COR-L47 (cell line): ENCODE results near the gene STMP1.

Experiments
- DNase-seq: peaks from one replicate; lab custom pipeline; 2025; lab: John Stamatoyannopoulos, UW

STMP1 gene

GRCh38 chr7:135697276-135698049, 35.1 kb downstream of the STMP1 start:
- DNase-seq, result no peak

GRCh38 chr7:135704074-135704473, 41.8 kb downstream of the STMP1 start:
- DNase-seq, result no peak

DNA sequence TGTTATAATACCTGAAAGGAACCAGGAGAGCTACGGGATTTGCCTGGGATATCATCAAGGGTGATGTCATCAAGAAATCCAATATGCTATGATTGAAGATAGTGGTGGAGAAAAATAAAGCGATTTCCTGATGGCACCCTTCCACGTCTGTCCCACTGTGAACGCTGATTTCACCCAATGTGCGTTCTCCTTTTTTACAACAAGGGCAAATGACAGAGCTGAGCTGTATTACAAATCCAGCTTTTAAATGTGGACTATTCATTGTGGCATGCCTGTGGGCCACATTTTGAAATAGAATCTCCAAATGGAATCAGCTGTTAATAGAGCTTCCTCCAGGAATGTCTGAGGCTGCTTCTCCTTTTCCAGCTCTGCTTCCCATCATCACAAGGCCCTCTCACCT, 42.4 kb downstream of the STMP1 start:
- DNase-seq, result no peak

DNA sequence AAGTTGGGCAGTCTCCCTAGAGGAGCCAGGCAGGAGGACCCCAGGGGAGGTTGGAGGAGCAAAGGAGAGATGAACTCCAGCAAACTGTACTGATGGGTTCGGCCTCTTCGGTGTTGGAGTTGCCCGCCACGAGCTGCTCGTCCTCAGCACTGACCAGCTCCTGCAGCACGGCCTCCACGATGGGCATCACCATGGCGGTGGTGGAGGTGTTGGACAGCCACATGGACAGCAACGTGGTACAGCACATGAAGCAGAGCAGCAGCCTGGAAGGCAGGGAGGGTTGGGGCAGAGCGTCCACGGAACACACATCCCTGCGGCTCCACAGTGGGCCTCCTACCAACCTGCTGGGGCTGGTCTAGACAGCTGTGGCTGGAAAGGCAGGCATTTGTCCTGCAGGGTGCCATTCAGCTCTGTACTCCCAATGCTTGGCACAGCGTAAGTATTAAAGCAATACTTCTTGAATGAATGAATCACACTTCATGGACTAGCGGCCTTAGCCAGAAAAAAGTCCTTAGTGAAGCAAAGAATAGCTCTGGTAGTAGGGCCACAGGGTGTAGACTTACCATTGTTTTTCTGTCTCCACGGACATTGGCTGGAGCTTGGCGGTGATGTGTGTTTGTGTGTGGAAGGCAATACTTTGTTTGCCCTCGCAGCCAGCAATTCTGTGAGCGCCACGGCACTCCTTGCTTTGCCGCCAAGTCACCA, 43.9 kb downstream of the STMP1 start:
- no peak for DNase-seq

DNA sequence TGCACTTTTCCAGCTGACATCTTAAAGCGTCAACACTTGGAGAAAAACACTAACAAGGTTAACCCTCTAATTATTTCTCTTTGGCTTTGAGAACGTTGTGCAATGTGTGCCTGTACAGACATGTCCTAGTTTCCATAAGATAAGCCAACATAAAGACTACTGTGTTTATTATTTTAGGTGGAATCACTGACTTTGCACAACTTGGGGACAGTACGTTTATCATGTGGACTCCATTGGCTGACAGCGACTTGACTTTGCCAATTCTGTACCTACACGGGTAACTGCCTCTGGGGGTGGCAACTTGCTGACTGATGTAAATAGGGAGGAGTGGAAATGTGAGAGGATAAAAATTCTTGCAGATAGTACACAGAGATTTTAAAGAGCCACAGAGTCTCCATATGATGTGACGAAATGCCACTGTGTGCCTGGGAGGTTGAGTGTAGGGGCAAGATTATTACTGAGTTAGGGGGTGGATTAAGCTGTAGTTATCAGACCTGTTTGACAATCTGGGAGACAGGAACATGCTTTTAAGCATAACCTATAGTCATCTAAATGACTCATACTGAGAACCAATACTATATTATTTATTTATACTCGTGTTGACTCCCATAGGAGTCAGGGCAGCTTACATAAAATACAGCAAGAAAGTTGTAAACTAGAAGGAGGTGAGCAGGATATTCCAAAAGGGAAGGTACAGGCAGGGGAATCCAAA, 44.7 kb downstream of the STMP1 start:
- DNase-seq, result no peak

- no peak for DNase-seq
Observed at GRCh38 chr7:135707570-135707966, 45.3 kb downstream of the STMP1 start.

DNA sequence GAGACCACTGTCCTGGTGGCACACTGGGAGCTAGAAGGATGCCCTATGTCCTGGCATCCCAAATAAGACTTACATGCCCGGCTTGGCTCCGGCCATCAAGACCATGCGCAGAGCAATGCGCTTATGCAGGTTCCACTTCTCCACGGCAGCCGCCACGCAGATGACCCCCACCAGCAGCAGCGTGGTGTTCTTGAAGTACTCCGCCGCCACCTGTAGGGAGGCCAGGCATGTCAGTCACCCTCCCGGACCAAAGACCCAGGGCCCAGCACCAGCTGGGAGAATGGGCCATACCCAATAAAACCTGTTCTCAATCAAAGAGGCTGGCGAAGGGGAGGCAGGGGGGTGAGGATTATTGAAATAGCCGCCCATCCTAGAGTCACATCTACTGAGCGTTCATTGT, 45.7 kb downstream of the STMP1 start:
- no peak for DNase-seq

- no peak for DNase-seq
Observed at GRCh38 chr7:135709508-135709907, 47.2 kb downstream of the STMP1 start.

GRCh38 chr7:135710417-135711138, 48.3 kb downstream of the STMP1 start:
- no peak for DNase-seq

GRCh38 chr7:135711139-135711469, 48.8 kb downstream of the STMP1 start:
- DNase-seq, result no peak

- DNase-seq, result peak; percentile 25
Observed at GRCh38 chr7:135712182-135712782, 50.0 kb downstream of the STMP1 start.

GRCh38 chr7:135712796-135713195, 50.5 kb downstream of the STMP1 start:
- DNase-seq, result no peak

DNA sequence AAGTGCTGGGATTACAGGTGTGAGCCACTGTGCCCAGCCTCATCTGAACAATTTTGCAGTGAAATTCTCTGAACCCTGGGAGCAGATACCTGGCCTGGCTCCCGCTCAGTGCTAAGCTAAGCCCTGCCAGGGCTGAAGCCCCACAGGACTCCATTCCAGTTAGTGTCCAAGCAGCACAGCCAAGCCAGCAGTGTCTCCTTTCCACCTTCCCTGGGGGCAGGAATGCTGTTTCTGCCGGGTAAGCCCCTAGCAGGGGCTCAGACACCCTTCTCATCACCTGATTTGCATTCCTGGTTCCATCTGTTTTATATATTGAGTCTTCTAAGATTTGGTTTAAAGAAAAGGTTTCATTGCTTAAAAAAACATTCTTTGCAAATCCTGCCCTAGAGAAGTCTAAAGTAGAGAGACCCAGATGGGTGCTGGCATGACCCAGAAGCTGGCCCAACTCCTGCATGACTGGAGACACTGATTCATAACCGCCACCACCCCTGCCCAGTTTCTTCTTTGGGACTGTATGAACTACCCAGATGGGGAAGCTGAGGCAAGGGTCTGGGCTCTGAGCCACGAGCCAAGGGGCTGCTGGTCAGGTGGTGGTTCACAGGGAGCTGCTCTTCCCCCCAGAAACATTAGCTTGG, 51.6 kb downstream of the STMP1 start:
- DNase-seq, result no peak

DNA sequence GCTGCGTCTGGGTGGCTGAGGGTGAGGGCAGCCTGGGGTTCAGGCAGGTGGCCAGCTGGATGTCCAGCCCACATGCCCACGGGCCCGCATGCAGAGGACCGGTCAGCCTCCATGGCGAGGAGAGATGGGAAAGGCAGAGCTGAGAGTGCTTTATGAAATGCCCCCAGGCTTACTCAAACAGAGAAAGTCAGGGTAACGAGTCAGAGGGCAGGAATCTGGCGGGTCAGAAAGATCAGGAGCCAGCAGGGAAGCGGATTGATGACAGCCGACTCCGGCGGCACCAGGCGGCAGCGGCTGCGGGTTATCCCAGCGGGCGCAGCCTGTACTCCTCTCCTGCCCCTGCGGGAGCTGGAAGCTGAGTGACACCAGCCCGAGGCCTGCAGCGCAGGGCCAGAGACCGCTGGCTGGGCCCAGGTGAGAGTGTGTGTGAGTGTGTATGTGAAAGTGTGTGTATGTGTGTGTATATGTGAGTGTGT, 52.3 kb downstream of the STMP1 start:
- DNase-seq, result no peak

DNA sequence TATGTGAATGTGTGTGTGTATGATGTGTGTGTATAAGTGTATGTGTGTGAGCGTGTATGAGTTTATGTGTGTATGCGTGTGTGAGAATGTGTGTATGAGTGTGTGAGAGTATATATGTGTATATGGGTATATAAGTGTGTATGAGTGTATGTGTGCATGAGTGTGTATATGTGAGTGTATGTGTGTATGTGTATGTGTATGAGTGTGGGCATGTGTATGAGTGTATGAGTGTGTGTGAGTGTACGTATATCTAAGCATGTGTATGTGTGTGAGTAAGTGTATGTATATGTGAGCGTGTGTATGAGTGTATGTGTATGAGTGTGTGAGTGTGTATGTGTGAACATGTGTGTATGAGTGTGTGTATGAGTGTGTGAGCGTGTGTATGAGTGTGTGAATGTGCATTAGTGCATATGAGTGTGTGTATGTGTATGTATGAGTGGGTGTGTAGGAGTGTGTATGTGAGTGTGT, 52.8 kb downstream of the STMP1 start:
- DNase-seq, result no peak

- no peak for DNase-seq
Observed at GRCh38 chr7:135715673-135716072, 53.4 kb downstream of the STMP1 start.

- peak; percentile 81 for DNase-seq
Observed at GRCh38 chr7:135716677-135717238, 54.4 kb downstream of the STMP1 start.

DNA sequence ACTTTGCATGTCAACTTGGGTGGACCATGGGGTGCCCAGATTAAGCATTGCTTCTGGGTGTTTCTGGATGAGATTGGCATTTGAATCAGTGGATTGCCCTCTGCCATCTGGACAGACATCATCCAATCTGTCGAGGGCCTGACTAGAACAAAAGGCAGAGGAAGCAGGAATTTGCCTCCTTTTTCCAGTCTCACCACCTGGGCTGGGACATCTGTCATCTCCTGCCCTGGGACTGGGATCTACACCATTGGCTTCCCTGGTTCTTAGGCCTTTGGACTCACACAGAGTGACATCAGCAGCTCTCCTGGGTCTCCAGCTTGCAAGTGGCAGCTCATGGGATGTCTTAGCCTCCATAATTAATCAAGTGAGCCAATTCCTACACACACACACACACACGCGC, 55.4 kb downstream of the STMP1 start:
- no peak for DNase-seq

DNA sequence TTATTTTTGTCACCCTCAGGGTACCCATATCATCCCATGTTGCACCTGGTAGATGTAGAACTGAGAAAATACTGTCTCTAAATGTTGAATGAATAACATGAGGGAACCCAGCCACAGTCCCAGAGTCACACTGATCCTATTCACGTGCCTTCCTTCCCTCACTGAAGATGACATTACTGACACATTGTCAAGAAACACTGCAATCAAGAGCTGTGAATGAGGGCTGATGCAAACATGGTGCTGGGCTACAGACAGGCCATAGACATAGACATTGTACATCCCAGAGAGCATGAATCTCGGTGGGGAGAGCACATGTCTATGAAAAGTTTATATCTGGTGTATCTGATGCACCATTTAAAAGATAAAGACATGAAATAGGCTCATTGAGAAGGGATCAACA, 55.9 kb downstream of the STMP1 start:
- DNase-seq, result no peak

DNA sequence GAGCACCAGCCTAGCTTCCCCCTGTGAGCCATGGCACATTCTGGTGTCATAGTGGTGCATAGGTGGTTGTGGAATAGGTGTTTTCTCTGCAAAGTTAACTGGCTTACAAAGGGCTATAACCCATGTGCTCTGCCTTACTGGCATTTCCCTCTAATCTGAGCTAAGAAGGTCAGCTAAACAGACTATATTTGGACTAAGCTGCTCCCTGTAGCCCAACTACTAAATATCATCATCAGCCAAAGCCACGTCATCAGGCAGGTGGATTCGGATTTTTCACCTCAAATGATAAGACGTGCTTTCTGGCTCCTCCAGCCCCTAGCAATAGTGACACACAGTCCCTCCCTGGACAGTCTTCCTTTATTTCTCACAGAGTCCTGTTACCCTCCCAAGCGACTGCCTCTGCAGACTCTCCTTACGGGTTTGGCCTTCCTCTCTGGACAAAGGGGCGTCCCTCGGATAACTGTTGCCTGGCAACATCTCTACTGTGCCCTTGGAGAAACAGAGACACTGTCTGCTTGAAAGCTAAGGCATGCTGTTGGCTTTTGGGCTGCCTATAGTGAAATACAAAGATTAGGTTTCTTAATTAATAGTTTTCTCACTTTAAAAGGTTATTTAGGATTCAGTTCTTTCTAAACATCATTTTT, 56.6 kb downstream of the STMP1 start:
- no peak for DNase-seq
